ENCODE results near the gene CYRIA. TPM values are rescaled to one million over a fixed set of nuclear protein-coding genes. Genes with fewer than 3 reads are reported as not detected.

Gene CYRIA
- total RNA-seq, 1 donor from 2014 or later = 76.1 TPM

- Mint-ChIP-seq H3K9me3 (no peaks in the 10 kb centered on the region), H3K27me3 (no peaks in the 10 kb centered on the region), H3K4me3 (peak overlapping the region; percentile 49), H3K27ac (peak overlapping the region; percentile 94), H3K4me1 (peaks cover 88% of the 10 kb centered on the region), H3K36me3 (ENCODE audit: low read depth) (peaks cover 68% of the 10 kb centered on the region)
- TF ChIP-seq, protein P1, sequence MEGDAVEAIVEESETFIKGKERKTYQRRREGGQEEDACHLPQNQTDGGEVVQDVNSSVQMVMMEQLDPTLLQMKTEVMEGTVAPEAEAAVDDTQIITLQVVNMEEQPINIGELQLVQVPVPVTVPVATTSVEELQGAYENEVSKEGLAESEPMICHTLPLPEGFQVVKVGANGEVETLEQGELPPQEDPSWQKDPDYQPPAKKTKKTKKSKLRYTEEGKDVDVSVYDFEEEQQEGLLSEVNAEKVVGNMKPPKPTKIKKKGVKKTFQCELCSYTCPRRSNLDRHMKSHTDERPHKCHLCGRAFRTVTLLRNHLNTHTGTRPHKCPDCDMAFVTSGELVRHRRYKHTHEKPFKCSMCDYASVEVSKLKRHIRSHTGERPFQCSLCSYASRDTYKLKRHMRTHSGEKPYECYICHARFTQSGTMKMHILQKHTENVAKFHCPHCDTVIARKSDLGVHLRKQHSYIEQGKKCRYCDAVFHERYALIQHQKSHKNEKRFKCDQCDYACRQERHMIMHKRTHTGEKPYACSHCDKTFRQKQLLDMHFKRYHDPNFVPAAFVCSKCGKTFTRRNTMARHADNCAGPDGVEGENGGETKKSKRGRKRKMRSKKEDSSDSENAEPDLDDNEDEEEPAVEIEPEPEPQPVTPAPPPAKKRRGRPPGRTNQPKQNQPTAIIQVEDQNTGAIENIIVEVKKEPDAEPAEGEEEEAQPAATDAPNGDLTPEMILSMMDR (IDR thresholded peaks at IDR 0.05) = no peak
- ChIA-PET CTCF (interaction anchor here (1.3 to 3.9 kb wide), 7 partner anchors 8 to 133 kb away, joined by 3 to 35 read pairs (median 10); no protein-coding TSS in a partner anchor), POLR2A (interaction anchor here (0.5 to 1.6 kb wide), 7 partner anchors 10 to 1061 kb away, joined by 3 to 12 read pairs (median 4); no protein-coding TSS in a partner anchor)
- DNase-seq = no peak
- no peak for ATAC-seq (ENCODE audit: low read depth)
- intact Hi-C loops (cut with micrococcal nuclease) = loop anchor here (2.0 kb wide), 1 partner anchor 14 kb away; no protein-coding TSS in a partner anchor
These were observed 42.6 kb downstream of the CYRIA start for GRCh38 chr2:16623031-16623430.

DNA sequence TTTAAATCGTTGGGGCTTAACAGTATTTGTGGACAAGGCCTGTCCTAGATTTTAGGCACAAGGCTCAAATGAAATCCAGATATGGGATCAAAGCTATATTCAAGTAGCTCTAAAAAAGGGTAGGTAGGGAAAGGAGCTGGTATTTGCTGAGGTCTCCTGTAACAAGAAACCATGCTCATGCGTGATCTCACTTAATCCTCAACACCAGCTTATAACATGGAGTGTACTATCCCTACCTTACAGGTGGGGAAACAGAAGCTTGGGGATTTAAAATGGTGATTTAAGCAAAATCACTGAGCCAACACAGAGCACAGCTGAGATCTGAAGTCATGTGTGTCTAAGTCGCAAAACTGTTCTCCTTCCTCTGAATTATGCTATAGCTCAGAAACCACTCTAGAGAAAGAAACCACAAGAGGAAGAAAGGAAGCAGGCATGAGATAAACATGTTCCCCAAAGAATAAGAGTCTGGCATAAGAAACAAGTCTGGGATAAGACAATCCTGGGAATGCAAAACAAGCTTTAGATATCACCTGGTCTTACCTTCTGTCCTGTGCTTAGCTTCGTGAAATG, 43.1 kb downstream of the CYRIA start:
- peak overlapping the region; percentile 49 for H3K4me3 Mint-ChIP-seq
- CTCF ChIA-PET = interaction anchor here (0.7 to 3.9 kb wide), 9 partner anchors 8 to 341 kb away, joined by 3 to 35 read pairs (median 5); no protein-coding TSS in a partner anchor
- no peaks in the 10 kb centered on the region for H3K9me3 Mint-ChIP-seq
- peaks cover 68% of the 10 kb centered on the region for H3K36me3 Mint-ChIP-seq (ENCODE audit: low read depth)
- POLR2A ChIA-PET = interaction anchor here (0.5 to 1.6 kb wide), 8 partner anchors 9 to 1060 kb away, joined by 3 to 12 read pairs (median 4); no protein-coding TSS in a partner anchor
- ATAC-seq (ENCODE audit: low read depth) = peak; percentile 29
- H3K27me3 Mint-ChIP-seq = no peaks in the 10 kb centered on the region
- peak overlapping the region; percentile 94 for H3K27ac Mint-ChIP-seq
- TF ChIP-seq, protein P1 (IDR thresholded peaks at IDR 0.05) = no peak
- DNase-seq = no peak
- peaks cover 87% of the 10 kb centered on the region for H3K4me1 Mint-ChIP-seq
- intact Hi-C loops (cut with micrococcal nuclease) = loop anchor here (2.0 kb wide), 1 partner anchor 14 kb away; no protein-coding TSS in a partner anchor

DNA sequence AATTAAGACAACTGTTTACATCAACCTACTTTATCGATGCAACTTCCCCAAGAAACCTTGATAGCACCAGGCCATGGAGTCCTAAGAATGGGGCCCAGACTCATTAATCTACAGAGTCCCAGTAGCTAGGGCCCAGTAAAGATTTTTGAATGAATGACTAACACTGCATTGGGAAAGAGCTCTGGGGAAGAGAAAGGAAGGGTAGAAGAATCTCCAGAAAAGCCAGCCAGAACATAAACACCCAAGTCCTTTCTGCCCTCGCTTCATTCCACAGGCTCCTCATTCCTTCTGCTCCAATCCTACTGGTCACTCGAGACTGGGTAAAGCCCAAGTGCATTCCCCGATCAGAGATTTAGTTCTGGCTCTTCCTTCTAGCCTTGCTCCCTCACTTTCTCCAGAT, 44.3 kb downstream of the CYRIA start:
- no peaks in the 10 kb centered on the region for H3K9me3 Mint-ChIP-seq
- intact Hi-C loops (cut with micrococcal nuclease) = no loop called here
- ChIA-PET CTCF (interaction anchor here (0.7 to 3.9 kb wide), 6 partner anchors 8 to 136 kb away, joined by 5 to 29 read pairs (median 8); no protein-coding TSS in a partner anchor), POLR2A (no interaction called here)
- peaks cover 86% of the 10 kb centered on the region for H3K4me1 Mint-ChIP-seq
- H3K27me3 Mint-ChIP-seq = no peaks in the 10 kb centered on the region
- no peak for DNase-seq
- H3K4me3 Mint-ChIP-seq = no peak overlapping the region
- ATAC-seq (ENCODE audit: low read depth) = no peak
- peak overlapping the region; percentile 94 for H3K27ac Mint-ChIP-seq
- TF ChIP-seq, protein P1 (IDR thresholded peaks at IDR 0.05) = no peak
- peaks cover 78% of the 10 kb centered on the region for H3K36me3 Mint-ChIP-seq (ENCODE audit: low read depth)

DNA sequence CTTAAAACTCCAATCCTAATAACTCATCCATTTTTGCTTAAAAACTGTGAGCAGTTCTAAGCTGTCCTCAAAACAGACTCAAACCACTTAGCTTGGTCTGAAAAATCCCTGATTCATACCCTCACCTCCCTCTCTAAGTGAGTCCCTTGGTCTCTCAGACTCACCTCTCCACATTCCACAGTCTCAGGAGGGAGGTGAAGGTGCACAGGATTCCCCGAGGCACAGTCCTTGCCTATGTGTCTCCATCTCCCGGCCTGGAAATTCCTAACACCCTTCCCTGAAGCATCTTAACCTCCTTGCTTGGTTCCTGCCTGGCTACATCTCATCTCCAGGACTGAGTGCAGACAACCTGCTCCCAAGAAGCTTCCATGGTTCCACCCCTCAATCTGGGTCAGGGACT, 45.0 kb downstream of the CYRIA start:
- peaks cover 79% of the 10 kb centered on the region for H3K4me1 Mint-ChIP-seq
- no peak for DNase-seq
- CTCF ChIA-PET = interaction anchor here (1.3 to 2.4 kb wide), 2 partner anchors 10 to 137 kb away, joined by 6 to 10 read pairs; no protein-coding TSS in a partner anchor
- peak overlapping the region; percentile 94 for H3K27ac Mint-ChIP-seq
- TF ChIP-seq, protein P1 (IDR thresholded peaks at IDR 0.05) = no peak
- no peaks in the 10 kb centered on the region for H3K9me3 Mint-ChIP-seq
- no peak for ATAC-seq (ENCODE audit: low read depth)
- no peak overlapping the region for H3K4me3 Mint-ChIP-seq
- POLR2A ChIA-PET = no interaction called here
- intact Hi-C loops (cut with micrococcal nuclease) = no loop called here
- no peaks in the 10 kb centered on the region for H3K27me3 Mint-ChIP-seq
- H3K36me3 Mint-ChIP-seq (ENCODE audit: low read depth) = peaks cover 85% of the 10 kb centered on the region

GRCh38 chr2:16619576-16620245, 45.9 kb downstream of the CYRIA start:
- H3K9me3 Mint-ChIP-seq = no peaks in the 10 kb centered on the region
- intact Hi-C loops (cut with micrococcal nuclease) = loop anchor here (10.0 kb wide), 1 partner anchor 685 kb away; no protein-coding TSS in a partner anchor
- peaks cover 73% of the 10 kb centered on the region for H3K4me1 Mint-ChIP-seq
- no peak overlapping the region for H3K27ac Mint-ChIP-seq
- TF ChIP-seq, protein P1 (IDR thresholded peaks at IDR 0.05) = no peak
- CTCF ChIA-PET = interaction anchor here (1.3 to 1.4 kb wide), 2 partner anchors 137 kb away, joined by 6 to 11 read pairs; no protein-coding TSS in a partner anchor
- ATAC-seq (ENCODE audit: low read depth) = no peak
- POLR2A ChIA-PET = interaction anchor here (1.1 kb wide), 1 partner anchor 11 kb away, joined by 4 read pairs; no protein-coding TSS in a partner anchor
- DNase-seq = no peak
- H3K36me3 Mint-ChIP-seq (ENCODE audit: low read depth) = peaks cover 92% of the 10 kb centered on the region
- H3K27me3 Mint-ChIP-seq = no peaks in the 10 kb centered on the region
- no peak overlapping the region for H3K4me3 Mint-ChIP-seq
